ENCODE data around the gene CCDC122. TPM values are rescaled to one million over a fixed set of nuclear protein-coding genes. Genes with fewer than 3 reads are reported as not detected.

Gene CCDC122
- total RNA-seq, result 1 to 10 TPM; 1.2 to 2.1 (median 1.6) TPM
- 6.9 TPM for total RNA-seq (2013)

DNA sequence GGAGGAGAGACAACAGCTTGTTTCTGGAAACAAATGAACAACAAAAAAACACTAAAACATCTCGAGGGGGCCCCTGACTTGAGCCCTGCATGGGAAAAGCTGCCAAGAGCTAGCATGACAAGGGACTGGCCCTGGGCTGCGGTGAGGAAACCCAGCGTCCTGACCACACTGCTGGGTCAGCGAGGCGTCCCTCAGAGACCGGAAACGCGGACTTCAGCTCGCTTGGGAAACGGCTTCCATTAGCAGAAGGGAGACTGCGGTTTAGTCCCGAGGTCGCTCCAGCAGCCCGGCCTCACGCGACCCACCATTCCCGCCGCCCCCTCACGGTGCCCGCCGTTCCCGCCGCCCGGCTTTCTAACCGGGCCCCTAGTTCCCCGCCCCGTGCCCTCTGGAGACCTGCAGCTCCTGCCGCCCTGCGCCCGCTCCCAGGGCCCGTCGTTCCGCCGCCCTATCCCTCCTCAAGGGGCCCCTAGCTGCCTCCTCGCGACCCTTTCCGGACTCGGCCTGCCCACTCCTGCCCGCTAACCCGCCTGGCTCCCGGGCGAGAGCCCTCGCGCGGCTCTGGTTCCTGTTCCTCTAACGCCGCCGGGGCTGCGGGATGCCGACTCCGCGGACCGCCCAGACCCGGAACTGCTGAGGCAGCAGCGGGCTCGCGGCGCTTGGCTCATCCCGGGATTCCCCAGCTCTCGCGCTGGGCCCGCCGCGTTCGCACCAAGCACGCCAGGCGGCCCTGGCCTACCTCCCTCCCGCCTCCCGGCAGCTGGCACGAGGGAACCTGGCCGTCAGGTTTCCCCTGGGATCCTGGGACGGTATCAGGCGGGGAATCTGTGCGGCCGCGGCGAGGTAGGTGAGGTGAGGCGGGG lies at the start of gene CCDC122:
Gene CCDC122, minus strand, starts transcription at position 849 of the 863 bp plus-strand sequence. CDS start 10,364 bp downstream, outside the sequence.
- H3K4me3 Mint-ChIP-seq, result peak within 1 kb of the TSS; percentile 93
- H3K9me3 ChIP-seq (ENCODE audit: control insufficient read depth, insufficient read depth, low read length), result no peaks in the 10 kb centered on the region
- WGBS (ENCODE audit: insufficient coverage), result under 1% methylated on average over 78 of the region's 78 CpGs
- no peaks in the 10 kb centered on the region for H3K36me3 Mint-ChIP-seq
- peak within 1 kb of the TSS; percentile 83 to 97 for H3K27ac Mint-ChIP-seq
- TF ChIP-seq CTCF (IDR thresholded peaks at IDR 0.05), result no peak
- peak; percentile 81 to 88 for DNase-seq
- H3K9me3 Mint-ChIP-seq, result no peaks in the 10 kb centered on the region
- peaks cover 12% of the 10 kb centered on the region for H3K4me1 ChIP-seq (ENCODE audit: control insufficient read depth, insufficient read depth, low read length)
- H3K27ac ChIP-seq (ENCODE audit: low read length), result peak within 1 kb of the TSS; percentile 69
- peaks cover 16 to 28% of the 10 kb centered on the region in 2 donors for H3K4me1 Mint-ChIP-seq
- no peaks in the 10 kb centered on the region for H3K27me3 Mint-ChIP-seq (ENCODE audit: low read depth in 2 of 2)
- H3K4me3 ChIP-seq (ENCODE audit: low read length), result peak within 1 kb of the TSS; percentile 64
- intact Hi-C loops (cut with micrococcal nuclease), result loop anchor here (5.0 kb wide), 1 partner anchor 792 kb away; no protein-coding TSS in a partner anchor
- no peaks in the 10 kb centered on the region for H3K27me3 ChIP-seq (ENCODE audit: control insufficient read depth, insufficient read depth, low read length)
- no peaks in the 10 kb centered on the region for H3K36me3 ChIP-seq (ENCODE audit: control insufficient read depth, insufficient read depth, low read length)
- peak; percentile 91 for ATAC-seq

DNA sequence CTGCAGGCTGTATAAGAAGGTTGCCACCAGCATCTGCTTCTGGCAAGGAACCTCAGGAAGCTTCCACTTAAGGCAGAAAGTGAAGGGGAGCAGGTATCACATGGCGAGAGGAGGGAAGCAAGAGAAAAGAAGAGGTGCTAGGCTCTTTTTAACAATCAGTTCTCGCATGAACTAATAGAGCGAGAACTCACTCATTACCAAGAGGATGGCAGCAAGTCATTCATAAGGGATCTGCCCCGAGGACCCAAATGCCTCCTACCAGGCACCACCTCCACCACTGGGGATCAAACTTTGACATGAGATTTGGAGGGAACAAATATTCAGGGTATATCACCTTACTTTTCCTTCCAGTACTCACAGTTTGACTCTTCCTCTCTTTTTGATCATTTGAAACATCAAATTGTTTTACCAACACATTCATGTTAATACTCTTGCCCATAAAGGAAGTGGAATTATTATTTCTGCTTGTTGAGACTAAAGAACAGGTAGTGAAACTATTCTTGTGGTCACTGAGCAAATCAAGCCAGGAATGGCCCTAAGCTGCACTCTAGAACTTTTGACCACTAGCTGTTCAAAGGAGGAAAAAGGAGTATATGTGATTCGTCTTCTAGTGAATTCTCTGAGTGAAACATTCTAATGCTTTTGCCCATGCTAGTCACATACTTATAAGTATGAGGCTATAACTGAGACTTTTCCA lies 45.2 kb upstream of the CCDC122 start:
- no peak overlapping the region for H3K27ac Mint-ChIP-seq
- Histone ChIP-seq H3K27ac (ENCODE audit: low read length) (no peak overlapping the region), H3K4me1 (ENCODE audit: control insufficient read depth, insufficient read depth, low read length) (no peaks in the 10 kb centered on the region), H3K36me3 (ENCODE audit: control insufficient read depth, insufficient read depth, low read length) (no peaks in the 10 kb centered on the region), H3K27me3 (ENCODE audit: control insufficient read depth, insufficient read depth, low read length) (peaks cover 4% of the 10 kb centered on the region), H3K9me3 (ENCODE audit: control insufficient read depth, insufficient read depth, low read length) (no peaks in the 10 kb centered on the region), H3K4me3 (ENCODE audit: low read length) (no peak overlapping the region)
- no peaks in the 10 kb centered on the region for H3K36me3 Mint-ChIP-seq
- no peak for ATAC-seq
- DNase-seq, result no peak
- TF ChIP-seq CTCF (IDR thresholded peaks at IDR 0.05), result no peak
- 94% methylated on average over 4 of the region's 5 CpGs for WGBS (ENCODE audit: insufficient coverage)
- no peaks in the 10 kb centered on the region for H3K9me3 Mint-ChIP-seq
- intact Hi-C loops (cut with micrococcal nuclease), result no loop called here
- no peak overlapping the region for H3K4me3 Mint-ChIP-seq
- peaks cover 12 to 26% of the 10 kb centered on the region in 2 donors for H3K27me3 Mint-ChIP-seq (ENCODE audit: low read depth in 2 of 2)
- H3K4me1 Mint-ChIP-seq, result no peaks in the 10 kb centered on the region

GRCh38 chr13:43920965-43921674 lies 41.6 kb upstream of the CCDC122 start:
- Histone ChIP-seq H3K4me3 (ENCODE audit: low read length) (no peak overlapping the region), H3K4me1 (ENCODE audit: control insufficient read depth, insufficient read depth, low read length) (no peaks in the 10 kb centered on the region), H3K27ac (ENCODE audit: low read length) (no peak overlapping the region), H3K27me3 (ENCODE audit: control insufficient read depth, insufficient read depth, low read length) (peaks cover 7% of the 10 kb centered on the region), H3K9me3 (ENCODE audit: control insufficient read depth, insufficient read depth, low read length) (no peaks in the 10 kb centered on the region), H3K36me3 (ENCODE audit: control insufficient read depth, insufficient read depth, low read length) (no peaks in the 10 kb centered on the region)
- Mint-ChIP-seq H3K4me1 (no peaks in the 10 kb centered on the region), H3K27ac (no peak overlapping the region), H3K4me3 (no peak overlapping the region), H3K27me3 (ENCODE audit: low read depth in 2 of 2) (peaks cover 18 to 19% of the 10 kb centered on the region in 2 donors), H3K9me3 (no peaks in the 10 kb centered on the region), H3K36me3 (no peaks in the 10 kb centered on the region)
- no peak for TF ChIP-seq CTCF (IDR thresholded peaks at IDR 0.05)
- intact Hi-C loops (cut with micrococcal nuclease), result no loop called here
- ATAC-seq (no peak), DNase-seq (no peak)
- WGBS (ENCODE audit: insufficient coverage), result 86% methylated on average over 1 of the region's 1 CpG

Data from natural killer cell (primary cell).